Measurements from ENCODE around the gene ARPC2.

ARPC2 gene

DNA sequence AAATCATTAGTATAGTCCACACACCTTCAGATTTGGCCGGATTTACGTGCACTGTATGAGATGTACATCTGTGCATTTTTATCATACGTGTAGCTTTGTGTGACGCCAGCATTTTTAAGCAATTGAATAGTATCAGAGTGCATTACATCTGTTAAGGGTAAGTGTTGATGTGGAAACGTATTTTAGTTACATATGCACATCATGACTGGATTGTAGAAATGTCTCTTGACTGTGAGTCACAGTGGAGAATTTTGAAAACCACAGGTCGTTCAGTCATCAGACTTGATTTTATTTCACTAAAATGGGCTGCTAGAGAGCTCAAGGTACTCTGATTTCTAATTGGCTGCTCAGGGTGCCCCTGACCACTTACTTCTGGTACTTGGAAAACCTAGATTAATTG is 38.5 kb downstream of the ARPC2 start:
- DNase-seq = no peak

DNA sequence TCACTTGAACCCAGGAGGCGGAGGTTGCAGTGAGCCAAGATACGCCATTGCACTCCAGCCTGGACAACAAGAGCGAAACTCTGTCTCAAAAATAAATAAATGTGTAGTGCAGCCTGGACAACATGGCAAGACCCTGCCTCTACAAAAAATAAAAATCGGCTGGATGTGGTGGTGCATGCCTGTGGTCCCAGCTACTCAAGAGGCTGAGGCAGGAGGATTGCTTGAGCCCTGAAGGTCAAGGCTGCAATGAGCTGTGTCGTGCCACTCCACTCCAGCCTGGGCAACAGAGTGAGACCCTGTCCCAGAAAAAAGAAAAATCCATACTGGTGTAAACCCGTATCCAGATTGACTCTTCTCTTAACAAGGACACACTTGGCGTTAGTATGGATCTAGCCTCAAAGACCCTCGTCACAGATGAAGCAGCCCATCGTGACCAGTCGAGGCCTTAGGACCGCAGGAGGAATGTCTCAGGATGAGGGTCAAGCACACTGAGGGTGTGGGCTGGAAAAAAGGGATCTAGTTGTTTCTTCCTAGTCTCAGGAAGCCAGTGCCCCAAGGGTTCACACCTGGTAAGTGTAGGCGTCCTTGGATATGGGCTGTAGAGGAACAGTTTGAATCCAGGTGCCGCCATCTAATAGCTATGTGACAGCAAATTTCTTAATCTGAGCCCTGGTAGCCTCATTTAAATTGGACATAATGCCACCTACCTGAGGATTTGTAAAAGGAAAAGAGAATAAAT is 39.8 kb downstream of the ARPC2 start:
- no peak for DNase-seq

DNA sequence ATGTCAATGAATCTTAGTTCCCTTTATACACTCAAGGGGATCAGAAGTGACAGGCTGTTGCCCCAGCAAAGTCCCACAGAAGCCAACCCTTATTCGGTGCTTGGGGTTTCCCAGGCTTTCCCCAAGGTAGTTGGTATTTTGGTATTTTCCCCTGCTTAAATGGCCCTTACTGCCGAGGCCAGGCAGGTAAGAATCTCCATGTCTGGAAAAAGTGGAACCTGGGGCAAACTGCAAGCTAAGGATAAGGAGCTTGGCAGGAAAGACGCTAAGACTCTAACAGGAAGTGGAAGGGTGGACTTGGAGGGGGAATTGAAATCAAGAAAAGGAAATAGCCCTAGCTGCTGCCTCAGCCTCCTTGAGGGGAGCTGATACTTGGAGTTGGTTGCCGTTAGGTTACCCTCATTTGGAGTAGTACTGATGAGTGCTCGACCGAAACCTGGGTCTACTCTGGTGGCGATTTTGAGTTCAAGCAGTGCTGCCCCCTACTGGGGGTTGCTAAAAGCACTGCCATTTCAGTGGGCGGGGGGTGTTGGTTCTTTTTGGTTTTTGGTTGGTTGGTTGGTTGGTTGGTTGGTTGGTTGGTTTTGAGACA is 40.5 kb downstream of the ARPC2 start:
- DNase-seq = peak; percentile 54 to 56

DNA sequence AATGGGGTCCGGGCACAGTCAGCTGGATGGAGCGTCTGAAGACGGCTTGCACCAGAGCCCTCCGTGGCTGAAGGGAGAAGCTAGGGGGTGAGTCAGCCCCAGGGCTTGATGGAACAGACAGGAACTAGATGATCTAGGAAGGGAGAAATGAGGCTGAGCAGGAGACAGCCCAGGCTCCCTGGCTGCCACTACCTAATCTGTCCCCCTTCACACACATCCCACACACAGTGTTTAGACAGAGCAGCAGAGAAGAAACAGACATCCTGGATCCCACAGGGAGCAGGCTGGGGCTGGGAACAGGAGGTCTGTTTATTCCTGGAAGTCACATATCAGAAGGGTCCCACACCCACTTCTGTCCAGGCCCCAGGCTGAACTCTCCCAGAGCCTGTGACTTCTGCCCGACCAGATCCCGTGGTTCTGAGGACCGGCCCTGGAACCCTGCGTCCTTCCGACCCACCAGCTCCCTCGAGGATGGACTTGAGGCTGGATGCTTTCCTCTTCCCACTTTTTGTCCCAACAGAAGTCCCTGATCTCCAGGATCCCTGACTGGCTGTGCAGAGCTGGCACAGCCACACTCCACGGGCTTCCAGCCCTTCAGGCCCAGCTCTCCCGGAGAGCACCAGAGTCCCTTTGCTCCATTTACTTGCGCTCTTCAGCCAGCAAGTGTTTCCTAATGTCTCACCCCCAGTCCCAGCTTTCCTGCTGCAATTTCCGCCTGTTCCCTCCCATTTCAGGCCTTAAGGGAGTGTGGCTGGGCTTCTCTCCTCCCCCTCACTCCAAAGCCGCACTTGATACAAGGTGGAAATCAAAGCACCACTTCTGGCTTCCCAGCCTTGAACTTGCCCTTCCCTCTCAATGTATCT is 42.3 kb downstream of the ARPC2 start:
- DNase-seq = no peak

DNA sequence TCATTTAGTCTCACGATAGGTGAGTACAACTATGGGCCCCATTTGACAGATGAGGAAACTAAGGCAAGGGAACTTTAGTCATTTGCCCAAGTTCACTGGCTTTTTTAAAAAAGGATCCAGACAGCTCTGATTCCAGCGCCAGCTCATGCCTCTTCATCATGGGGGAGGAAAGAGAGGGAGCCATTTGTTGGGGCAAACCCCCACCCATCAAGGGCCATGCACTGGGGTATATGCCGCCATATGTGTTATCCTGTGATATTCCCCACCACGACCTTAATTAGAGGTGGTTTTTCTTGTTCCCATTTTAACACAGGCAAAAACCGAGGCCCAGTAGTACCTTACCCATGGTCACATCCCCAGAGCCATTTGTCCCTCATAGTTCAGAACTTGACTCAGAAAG is 43.2 kb downstream of the ARPC2 start:
- DNase-seq = no peak

DNA sequence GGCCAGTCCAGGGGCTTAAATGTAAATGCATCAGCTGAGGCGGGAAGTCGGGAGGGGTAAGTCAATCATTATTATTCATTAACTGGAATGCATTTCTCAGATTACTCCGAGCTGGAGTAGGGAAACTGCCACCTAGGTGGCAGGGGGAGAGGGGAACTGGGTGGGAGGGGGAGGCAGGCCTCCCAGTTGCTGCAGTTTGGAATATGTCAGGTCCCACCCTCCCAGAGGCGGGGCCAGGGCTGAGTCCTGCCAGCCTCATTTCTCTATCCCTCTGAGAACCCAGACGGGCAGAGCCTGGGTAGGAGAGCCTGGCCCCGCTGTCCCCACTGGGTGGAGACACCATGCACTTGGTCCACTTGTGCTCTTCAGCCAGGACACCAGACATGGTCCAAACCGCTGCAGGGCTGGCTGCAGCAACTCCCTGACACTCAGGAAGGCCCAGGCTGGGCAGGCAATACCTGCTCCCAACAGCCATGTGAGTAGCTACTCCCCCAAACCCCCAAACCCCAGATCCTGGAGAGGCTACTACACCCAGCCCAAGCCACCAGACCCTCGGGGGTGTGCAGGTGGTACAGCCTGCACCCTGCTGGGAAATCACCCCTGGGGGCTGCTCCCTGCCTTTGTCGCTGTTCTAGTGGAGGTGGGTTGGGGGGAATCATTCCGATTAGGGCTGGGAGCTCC is 43.9 kb downstream of the ARPC2 start, which contains the start of gene GPBAR1:
TSS of gene GPBAR1 (plus strand) at position 274 of the 681 bp plus-strand sequence. CDS start 1,710 bp downstream, outside the sequence.
- DNase-seq = no peak

DNA sequence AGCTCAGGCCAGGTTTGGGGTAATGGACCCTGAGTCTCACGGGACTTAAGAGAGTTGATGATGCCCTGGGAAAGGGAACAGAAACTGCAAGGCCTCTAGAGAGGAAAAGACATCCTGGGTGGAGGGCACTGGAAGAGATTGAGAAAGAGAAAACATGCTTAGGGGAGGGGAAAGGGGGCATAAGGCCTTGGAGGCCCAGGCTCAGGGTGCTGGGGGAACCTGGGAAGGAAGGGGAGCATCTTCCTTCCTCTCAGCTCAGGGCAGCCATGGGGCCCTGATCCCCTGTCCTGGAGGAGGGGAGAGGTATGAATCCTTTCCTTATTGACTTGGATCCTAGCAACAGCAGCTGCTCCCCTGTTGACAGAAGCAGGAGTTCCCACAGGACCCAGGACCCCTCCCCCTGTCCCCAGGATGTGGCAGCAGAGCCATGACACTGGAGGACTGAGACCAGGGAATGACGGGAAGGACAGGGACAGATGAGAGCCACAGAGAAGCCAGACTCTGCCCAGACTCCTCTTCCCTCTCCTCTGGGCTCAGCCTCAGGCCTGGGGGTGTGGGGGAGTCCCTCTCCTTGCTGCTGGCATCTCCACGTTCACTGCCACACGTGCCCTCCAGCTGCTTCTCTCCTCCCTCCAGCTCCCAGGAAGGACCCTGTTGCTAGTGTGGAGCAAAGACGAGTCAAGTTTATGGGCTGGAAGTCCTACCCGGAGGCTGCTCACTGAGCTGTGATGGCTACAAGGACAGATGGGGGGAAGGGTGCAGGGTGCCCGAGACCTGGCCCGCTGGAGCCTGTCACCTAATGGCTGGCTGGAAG is 44.6 kb downstream of the ARPC2 start:
- DNase-seq = no peak

DNA sequence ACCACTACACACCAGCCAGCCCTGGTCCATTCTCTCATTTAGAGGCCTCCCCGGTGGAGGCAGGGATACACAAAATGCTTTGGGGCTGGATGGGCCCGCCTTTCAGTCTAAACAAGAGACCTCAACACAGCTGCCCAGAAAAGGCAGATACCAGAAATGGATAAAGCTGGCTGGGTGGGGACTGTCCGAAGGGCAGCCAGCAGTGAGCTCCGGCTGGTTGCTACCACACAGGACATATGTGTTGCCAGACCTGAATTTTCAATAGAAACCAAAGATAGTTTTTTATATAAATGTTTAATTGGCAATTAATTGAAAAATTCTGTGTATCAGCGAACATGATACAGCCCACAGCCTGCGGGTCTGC is 45.2 kb downstream of the ARPC2 start:
- DNase-seq = no peak

DNA sequence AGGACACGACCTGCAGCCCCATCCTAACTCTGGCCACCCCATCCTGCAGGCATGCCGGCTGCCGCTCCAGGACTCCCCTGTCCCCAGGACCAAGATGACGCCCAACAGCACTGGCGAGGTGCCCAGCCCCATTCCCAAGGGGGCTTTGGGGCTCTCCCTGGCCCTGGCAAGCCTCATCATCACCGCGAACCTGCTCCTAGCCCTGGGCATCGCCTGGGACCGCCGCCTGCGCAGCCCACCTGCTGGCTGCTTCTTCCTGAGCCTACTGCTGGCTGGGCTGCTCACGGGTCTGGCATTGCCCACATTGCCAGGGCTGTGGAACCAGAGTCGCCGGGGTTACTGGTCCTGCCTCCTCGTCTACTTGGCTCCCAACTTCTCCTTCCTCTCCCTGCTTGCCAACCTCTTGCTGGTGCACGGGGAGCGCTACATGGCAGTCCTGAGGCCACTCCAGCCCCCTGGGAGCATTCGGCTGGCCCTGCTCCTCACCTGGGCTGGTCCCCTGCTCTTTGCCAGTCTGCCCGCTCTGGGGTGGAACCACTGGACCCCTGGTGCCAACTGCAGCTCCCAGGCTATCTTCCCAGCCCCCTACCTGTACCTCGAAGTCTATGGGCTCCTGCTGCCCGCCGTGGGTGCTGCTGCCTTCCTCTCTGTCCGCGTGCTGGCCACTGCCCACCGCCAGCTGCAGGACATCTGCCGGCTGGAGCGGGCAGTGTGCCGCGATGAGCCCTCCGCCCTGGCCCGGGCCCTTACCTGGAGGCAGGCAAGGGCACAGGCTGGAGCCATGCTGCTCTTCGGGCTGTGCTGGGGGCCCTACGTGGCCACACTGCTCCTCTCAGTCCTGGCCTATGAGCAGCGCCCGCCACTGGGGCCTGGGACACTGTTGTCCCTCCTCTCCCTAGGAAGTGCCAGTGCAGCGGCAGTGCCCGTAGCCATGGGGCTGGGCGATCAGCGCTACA is 45.9 kb downstream of the ARPC2 start:
- no peak for DNase-seq

DNA sequence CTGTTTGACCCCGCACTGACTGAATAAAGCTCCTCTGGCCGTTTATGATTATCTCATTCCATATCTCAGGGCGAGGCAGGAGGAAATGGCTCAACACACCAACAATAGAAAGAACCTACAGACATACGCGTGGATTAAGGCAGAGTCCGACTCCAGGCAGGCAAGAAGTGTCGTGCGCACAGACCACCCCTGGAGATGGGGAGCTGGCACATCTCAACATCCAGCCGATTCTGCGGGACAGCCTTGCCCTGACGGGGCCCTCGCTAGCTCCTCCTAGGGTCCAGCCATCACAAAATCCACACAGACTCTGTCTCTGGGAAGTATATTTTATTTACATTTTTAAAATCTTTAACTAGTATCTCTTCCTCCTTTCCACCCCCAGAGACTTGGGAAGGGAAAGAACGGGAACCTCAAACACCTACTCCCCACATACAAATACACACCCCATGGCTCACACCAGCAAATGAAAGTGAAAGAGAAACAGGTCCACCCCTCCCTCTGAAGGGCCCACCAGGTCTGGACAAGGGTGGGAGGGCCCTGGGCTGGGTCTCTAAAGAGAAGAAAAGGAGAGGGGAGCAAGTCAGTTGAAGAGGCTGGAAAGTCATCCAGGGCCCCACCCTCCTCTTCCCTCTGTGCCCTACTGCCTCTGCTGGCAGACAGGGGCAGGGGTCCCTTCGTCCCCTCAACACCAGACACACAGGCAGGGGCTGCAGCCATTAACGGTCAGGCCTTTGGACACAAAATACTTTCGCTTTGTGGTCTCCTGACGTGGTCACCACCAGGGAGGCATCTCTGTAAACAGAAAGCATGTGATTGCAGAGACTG is 47.0 kb downstream of the ARPC2 start:
- DNase-seq = no peak

DNA sequence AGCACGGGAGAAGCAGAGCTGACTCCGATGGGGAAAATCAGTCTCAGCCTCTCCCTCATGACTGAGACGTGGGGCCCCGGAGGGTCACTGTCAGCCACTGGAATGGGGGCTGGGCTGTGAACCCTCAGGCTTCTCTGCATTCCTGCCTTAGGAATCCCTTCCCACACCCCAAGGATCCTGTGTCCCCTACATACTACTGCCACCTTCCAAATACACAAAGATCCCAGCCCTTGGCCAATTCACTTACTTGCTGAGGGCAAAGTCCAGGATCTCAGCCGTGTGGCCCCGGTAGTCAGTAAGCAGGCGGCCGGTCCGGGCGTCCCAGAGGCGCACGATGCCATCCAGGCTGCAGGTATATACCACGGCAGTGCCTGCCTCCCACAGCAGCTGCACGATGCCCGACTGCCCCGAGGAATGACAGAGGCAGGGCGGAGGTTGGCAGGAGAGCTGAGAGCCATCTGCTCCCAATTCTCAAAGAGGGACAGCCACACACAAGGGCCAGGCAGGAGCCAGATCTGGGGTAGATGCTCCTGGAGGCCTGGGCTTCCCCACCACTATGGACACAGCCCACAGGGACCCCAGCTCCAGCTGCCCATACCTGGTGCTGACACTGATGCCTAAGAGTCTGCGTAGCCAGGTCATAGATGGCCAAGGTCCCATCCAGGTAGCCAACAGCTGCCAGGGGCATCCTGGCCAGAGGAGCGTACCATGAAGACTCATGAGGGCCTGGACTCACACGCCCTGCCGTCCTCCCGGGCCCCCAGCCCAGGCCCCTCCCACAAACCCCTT is 48.0 kb downstream of the ARPC2 start:
- no peak for DNase-seq

DNA sequence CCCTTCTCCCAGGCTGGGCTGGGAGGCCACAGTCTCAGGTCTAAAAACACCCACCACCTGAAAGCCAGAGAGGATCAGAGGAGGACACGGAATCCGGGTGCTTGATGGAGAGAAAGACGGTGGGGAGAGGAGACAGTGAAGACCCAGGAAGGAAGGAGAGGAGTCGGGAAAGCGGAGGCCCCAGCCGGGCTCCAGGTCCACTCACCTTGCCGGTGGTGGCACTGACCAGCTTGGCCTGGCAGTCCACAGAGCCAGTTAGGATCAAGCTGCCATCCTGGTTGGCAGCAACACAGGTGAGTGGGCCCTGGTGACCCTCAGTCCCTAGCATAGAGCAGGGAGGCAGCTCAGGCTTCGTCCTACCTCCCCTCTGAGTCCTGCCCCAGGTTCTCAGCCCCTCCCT is 48.6 kb downstream of the ARPC2 start:
- DNase-seq = no peak

DNA sequence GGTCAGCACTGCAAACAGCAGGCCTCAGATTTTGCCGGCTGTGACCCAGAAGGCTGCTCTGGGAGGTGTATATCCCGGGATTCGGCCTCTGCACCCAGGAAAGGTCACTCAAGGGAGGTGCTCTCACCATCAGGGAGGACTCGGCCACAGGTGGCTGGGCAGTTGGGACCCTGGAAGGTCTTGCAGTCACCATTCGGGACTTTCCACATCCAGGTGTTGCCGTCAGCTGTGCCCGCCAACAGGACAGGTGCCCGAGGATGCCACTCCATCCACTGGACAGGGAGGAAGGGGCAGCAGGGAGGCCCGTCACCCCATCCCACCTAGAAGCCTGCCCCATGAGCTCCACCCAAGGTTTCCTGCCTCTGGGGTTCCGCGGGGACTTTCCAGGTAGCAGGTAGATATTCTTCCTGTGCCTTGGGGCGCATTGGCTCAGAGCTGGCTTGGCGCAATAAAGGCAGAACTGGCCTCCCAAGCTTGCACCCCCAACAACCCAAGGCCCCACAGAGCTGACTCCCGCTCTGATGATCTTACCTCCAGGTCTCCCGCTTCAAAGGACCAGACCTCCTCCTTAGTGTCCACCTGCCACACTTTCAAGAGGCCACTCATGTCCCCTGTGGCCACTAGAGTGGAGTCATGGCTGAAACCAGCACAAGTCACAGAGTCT is 49.5 kb downstream of the ARPC2 start:
- DNase-seq = no peak

DNA sequence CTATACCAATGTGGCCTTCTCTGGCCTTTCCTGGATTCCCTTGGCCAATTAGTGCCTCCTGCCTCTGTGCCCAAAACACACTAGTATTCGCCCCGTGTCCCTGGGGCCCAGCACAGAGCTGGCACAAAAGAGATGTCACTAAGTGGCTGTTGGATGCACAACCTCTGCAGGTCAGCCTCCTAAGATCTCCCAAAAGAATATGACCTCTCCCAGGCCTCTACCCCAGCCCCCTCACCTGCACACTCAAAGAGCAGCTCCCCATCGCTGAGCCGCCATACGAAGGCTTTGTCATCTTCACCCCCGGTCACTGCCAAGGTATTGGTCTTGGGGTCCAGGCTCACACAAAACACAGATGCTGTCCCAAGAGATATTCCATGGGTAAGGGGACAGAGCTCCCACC is 50.3 kb downstream of the ARPC2 start:
- DNase-seq = no peak

DNA sequence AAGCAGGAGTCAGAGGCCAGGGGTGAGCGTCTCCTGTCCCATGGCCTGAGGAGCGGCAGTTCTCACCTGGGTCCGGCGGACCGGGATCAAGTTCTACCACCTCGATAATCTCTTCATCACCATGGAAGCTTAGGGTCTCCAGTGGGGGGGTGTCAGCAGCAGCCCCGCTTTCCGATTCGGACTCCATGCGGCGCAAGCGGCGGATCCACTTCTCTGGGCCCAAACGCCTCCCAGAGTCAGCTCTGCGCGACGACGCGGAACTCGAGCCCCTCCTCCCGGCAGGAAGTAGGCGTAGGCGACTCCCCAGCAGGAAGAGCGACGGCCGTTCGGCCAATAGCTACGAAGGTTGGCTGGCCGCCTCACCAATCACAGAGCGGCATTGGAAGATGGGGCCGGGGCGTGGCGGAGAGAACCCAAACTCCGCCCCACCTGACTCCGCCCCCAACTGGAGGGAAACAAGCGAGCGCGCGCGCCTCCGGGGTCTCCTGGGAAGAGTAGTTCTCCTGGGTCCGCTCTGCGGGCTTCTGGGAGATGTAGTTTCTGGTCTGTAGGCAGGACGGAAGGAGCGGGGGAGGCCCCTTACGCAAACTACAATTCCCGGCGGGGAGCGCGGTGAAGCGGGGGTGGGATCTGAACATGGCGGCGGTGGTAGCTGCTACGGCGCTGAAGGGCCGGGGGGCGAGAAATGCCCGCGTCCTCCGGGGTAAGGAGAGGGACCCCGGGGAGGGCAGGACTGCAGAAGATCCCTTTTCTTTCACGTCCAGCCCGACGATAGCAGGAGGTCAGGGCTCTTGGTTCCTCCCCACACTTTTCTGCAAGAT is 53.1 kb downstream of the ARPC2 start, which contains the start of the genes AAMP and PNKD:
TSS of gene AAMP (minus strand) at position 238 of the 821 bp plus-strand sequence. CDS start at position 187, 51 bp downstream.
TSS of gene PNKD (plus strand) at position 620 of the 821 bp plus-strand sequence. CDS start at position 637, 17 bp downstream.
- peak; percentile 100 for DNase-seq

DNA sequence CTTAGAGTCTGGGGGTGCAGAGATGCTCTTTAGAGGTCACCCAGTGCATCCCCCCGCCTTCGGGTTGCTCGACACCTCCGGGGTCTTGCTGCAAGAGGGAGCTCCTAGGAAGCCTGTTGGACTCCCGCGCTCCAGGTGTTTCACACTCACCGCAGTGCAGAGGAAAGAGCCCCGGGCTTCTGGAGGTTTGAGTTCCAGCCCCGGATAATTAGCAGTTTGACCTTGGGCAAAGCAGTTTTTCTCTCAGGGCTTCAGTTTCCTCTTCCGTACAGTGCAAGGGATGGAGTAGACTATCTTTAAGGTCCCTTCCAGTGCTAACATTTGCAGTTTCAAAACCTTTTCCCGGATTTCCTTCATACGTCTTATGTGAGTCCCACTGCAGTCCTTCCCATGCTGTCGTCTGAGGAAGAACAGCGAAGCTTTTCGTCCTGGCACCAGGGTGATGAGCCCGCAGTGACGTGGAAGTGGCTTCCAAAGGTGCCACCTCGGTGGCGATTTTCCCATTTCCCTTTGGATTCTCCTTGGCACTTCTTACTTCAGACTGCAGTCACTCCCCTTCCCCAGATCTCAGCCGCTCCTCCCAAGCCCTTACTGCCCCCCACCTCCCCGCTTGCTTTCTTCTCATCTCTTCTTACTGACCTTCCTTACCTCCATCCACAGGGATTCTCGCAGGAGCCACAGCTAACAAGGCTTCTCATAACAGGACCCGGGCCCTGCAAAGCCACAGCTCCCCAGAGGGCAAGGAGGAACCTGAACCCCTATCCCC is 53.9 kb downstream of the ARPC2 start:
- no peak for DNase-seq

DNA sequence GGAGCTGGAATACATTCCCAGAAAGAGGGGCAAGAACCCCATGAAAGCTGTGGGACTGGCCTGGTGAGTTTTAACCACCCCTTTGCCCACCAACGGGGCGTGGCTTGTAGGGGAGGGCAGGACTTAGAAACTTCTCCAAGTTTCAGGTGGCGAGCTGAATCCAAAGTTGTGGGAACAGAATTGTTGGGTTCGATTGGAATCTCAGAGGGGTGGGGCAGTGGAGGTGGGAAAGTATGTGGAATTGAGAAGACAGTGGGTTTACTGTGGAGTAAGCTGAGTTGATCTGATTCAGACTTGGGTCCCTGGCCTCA is 54.5 kb downstream of the ARPC2 start:
- DNase-seq = no peak
